GM21381 (cell line): Measurements from ENCODE around the gene TACC2.

Experiments used
- ATAC-seq: cut with Tn5 transposase; IDR thresholded peaks from one replicate; pipeline ENCODE4 v1.9.1; 2021; ENCODE audit warnings: mild to moderate bottlenecking, moderate library complexity; ENCODE audit not compliant: unreplicated experiment

TACC2 gene

GRCh38 chr10:122303271-122304053 lies 314.5 kb downstream of the TACC2 start:
- ATAC-seq: no peak
